Inflammatory macrophage treated with lipopolysaccharide for 1 hour (primary cell): ENCODE data around the gene CDH2.

Experiments used
- DNase-seq, 2 donors: peaks; one replicate each; pipeline ENCODE4 v3.0.0-alpha.2; 2020 to 2022

Gene CDH2

DNA sequence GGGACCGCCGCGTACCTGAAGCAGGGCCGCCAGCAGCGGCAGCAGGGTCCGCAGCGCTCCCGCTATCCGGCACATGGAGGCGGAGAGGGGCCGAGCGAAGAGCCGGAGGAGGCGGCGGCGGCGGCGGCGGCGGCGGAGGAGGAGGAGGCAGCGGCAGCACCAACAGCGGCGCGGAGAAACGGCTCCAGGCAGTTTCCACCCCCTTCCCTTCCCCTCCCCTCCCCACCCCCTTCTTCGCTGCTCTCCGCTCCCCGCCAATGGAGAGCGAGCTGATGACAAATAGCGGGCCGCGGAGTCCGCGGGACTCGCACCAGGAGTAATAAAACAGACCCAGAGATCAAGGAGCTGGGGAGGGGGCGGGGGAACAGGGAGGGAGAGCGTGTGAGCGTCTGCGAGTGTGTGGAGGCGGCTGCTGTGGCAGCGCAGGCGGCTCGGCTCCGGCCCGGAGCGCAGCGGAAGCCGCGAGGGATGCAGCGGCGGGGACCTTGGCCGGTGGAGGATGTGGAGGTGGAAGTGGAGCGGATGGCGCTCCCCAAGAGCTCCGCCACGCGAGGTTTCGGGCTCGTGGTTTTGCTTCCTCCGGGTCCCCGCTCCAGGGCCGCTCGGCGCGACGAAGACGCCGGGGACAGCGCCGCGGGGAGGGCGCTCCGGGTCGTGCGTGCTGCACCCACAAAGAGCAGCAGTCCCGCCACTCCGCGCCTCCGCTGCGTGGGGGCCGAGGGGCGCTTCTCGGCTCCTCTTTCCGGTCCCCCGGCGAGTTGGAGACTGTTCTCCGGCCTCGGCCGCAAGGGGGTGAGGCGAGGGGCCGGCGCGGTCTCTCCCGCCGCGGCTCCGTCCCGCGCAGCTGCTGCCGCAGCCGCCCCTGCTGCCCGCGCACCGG, at the start of gene CDH2:
CDH2 (minus strand) TSS at position 183 of the 880 bp plus-strand sequence; CDS start at position 75, 108 bp downstream.
- DNase-seq = peak in 1 of 2 donors; percentile 3

- no peak for DNase-seq
Measured at GRCh38 chr18:28212060-28212459, 35.1 kb upstream of the CDH2 start.

DNA sequence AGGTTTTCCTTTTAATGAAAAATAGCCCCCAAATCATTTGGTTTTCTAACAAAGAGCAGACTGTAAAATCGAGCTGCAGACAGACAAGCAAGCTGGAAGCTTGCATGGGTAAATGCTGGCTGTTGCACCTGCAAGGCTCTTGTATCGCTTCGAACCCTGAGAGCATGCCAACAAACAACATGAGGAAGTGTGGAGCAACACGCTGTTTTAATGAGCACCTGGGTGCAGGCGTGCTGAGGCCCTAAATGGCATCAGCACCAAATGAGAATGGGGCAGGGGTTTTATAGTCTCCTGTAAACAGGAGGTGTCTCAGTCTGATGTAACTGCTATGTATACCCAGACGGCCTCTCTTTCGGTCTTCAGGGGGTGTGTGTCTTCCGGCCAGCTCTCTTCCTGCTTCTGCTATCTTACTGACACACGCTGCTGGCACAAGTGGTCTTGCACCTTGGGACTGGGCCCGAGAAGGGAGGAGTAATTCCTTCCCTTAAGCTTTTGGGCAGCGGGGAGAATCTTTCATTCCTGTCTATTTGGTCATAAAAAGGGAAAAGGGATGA, 31.9 kb upstream of the CDH2 start:
- no peak for DNase-seq

- peak; percentile 5 to 17 for DNase-seq
Measured at GRCh38 chr18:28208268-28208667, 31.3 kb upstream of the CDH2 start.

GRCh38 chr18:28204154-28204553, 27.2 kb upstream of the CDH2 start:
- no peak for DNase-seq

GRCh38 chr18:28201056-28201455, 24.1 kb upstream of the CDH2 start:
- no peak for DNase-seq

- no peak for DNase-seq
Measured at GRCh38 chr18:28198620-28199019, 21.7 kb upstream of the CDH2 start.

DNA sequence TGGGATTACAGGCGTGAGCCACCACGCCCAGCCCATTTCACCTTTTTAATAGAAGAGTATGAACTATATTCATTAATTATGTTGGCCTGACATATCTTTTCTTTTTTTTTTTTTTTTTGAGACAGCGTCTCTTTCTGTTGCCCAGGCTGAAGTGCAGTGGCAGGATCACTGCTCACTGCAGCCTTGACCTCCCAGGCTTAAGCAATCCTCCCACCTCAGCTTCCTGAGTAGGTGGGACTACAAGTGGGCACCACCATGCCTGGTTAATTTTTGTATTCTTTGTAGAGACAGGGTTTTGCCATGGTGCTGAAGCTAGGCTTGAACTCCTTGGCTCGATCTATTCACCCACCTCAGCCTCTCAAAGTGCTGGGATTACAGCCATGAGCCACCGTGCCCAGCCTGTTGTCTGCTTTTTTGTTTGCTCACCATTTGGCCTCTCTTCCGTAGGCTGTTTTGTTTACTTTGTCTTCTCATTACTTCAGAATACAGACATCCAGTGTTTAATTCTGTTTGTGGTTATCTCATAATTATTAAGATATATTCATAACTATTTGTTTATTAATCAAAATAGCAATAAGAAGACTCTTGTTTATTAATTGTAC, 16.3 kb upstream of the CDH2 start:
- DNase-seq = no peak

- peak; percentile 6 to 70 for DNase-seq
Measured at GRCh38 chr18:28189400-28190239, 12.7 kb upstream of the CDH2 start.

GRCh38 chr18:28185121-28185520, 8.2 kb upstream of the CDH2 start:
- no peak for DNase-seq

GRCh38 chr18:28183418-28184078, 6.6 kb upstream of the CDH2 start:
- no peak for DNase-seq

- DNase-seq = no peak
Measured at GRCh38 chr18:28181616-28182015, 4.7 kb upstream of the CDH2 start.

- DNase-seq = no peak
Measured at GRCh38 chr18:28178720-28179119, 1.8 kb upstream of the CDH2 start.

DNA sequence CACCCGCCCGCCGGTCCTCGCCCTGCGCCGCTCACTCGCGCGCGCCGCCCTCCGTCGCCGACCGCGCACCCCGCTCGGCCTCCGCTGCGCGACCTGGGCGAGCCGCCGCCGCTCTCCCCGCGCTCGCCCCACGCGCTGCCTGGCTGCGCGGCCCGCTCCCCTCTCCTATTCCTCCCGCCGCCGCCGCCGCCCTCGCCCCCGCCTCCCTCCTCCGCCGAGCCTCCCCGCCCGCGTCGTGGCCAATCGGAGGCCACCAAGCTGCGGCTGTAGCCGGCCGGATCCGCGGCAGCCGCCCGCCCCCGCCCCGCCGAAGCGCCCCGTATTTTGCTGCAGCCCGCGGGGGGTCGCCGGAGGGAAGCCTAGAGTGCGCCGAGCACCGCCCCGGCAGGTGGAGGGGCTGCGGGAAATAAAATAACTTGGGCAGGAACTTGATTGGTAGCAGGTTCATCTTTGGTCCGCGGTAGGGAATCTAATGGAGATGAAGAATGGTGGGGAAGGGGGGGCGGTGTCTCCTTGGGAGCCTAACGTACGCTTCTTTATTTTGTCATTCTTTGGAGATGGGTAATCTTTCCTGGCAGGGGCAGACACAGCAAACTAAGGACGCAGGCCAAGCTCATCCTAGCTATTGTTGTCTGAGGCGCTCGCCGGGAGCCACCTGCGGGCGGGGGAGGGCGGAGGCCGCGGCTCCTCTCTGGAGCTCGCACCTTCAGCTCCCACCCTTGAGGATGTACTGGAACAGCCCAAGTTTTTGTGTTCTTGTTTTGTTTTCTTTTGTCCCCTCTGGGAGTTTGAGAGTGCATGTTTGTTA, 1.1 kb upstream of the CDH2 start:
- no peak for DNase-seq

- DNase-seq = no peak
Measured at GRCh38 chr18:28176698-28176947, 307 bp downstream of the CDH2 start.

GRCh38 chr18:28175930-28176697, 816 bp downstream of the CDH2 start:
- no peak for DNase-seq

GRCh38 chr18:28175150-28175929, 1.6 kb downstream of the CDH2 start:
- DNase-seq = no peak

DNA sequence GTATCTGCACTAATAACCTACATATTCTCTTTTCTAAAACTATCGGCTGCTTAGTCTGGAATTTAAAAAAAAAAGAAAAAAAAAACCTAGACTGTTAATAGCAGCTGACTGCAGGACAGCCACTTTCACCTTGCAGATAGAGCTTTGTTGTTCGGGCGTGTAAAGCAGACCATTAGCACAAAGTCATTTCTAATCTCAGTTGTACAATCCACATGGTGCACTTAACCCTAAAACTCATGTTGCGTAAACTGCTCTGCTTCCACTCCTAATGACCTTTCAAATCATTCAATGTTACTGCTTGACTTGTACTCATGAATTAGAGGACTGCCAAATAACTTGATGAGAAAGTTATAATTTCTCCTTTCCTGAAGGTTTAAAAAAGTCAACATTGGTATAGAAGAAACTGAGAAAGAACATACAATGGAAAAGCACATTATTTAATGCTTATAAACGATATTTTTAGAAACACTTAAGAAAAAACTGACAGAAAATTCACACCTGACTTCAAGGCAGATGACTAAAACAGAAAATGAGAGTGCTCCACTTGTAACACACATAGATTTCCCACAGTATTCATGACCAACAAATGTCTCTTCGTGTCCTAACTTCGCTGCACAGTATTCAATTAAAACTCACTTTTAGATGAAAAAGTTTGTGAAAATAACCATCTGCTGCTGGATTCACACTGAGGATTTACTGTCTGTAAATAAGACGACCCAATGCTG, 2.6 kb downstream of the CDH2 start:
- no peak for DNase-seq

DNA sequence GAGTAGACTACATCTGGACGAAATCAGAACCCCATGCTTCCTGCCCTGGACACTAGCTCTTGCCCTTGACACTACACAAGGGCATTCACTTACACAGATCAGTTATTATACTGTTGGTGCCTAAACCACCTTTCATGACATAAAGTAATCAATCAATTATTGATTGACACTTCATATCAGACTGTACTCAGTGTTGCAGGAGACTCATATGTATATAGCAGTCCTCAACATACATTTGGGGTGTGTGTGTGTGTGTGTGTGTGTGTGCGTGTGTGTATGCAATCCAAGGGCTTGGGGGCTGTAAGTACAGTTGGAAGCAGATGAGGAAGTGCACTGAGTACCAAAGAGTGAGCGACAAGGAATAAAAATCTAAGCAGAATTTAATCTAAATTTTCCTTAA, 5.1 kb downstream of the CDH2 start:
- DNase-seq = no peak

GRCh38 chr18:28168725-28169124, 8.2 kb downstream of the CDH2 start:
- DNase-seq = no peak
